H4 (cell line): ENCODE results near the gene DDX18. TPM values are rescaled to one million over a fixed set of nuclear protein-coding genes. Genes with fewer than 3 reads are reported as not detected.

ENCODE experiments used
- DNase-seq: peaks from one replicate; pipeline ENCODE4 v3.0.0-alpha.2; 2015; ENCODE audit warnings: low spot score
- total RNA-seq: library from RNA; depleted of rRNA; stranded (reverse); fragments of >200 nt; shearing (Covaris generic); gene quantifications from 2 replicates; pipeline ENCODE4 v1.2.3, GENCODE V29; 2014

Gene DDX18
- total RNA-seq, 1 experiment from 2014 or later: 70.2 TPM

GRCh38 chr2:117834992-117835391 is 20.5 kb downstream of the DDX18 start:
- DNase-seq: no peak

GRCh38 chr2:117835990-117836760 is 21.7 kb downstream of the DDX18 start:
- peak; percentile 8 for DNase-seq

GRCh38 chr2:117845304-117845703 is 30.8 kb downstream of the DDX18 start:
- no peak for DNase-seq

- DNase-seq: no peak
Observed at GRCh38 chr2:117850015-117850414, 35.5 kb downstream of the DDX18 start.

- DNase-seq: no peak
Observed at GRCh38 chr2:117850461-117850860, 36.0 kb downstream of the DDX18 start.

GRCh38 chr2:117851969-117852368 is 37.5 kb downstream of the DDX18 start:
- no peak for DNase-seq

- no peak for DNase-seq
Observed at GRCh38 chr2:117853316-117853715, 38.8 kb downstream of the DDX18 start.

- DNase-seq: no peak
Observed at GRCh38 chr2:117853873-117854272, 39.4 kb downstream of the DDX18 start.

- DNase-seq: no peak
Observed at GRCh38 chr2:117854610-117855009, 40.1 kb downstream of the DDX18 start.

- DNase-seq: no peak
Observed at GRCh38 chr2:117855886-117856285, 41.4 kb downstream of the DDX18 start.

GRCh38 chr2:117856415-117857210 is 42.1 kb downstream of the DDX18 start:
- DNase-seq: peak; percentile 89

GRCh38 chr2:117858336-117858735 is 43.8 kb downstream of the DDX18 start:
- no peak for DNase-seq

- no peak for DNase-seq
Observed at GRCh38 chr2:117858892-117859531, 44.5 kb downstream of the DDX18 start.

- no peak for DNase-seq
Observed at GRCh38 chr2:117859532-117859911, 45.0 kb downstream of the DDX18 start.

GRCh38 chr2:117859924-117860647 is 45.6 kb downstream of the DDX18 start:
- no peak for DNase-seq

GRCh38 chr2:117862459-117862858 is 48.0 kb downstream of the DDX18 start:
- DNase-seq: no peak

- DNase-seq: no peak
Observed at GRCh38 chr2:117875786-117876185, 61.3 kb downstream of the DDX18 start.

- DNase-seq: no peak
Observed at GRCh38 chr2:117879003-117879402, 64.5 kb downstream of the DDX18 start.
